HCT116 (cell line): ENCODE data around the gene NCOR1. TPM values are rescaled to one million over a fixed set of nuclear protein-coding genes. Genes with fewer than 3 reads are reported as not detected.

Experiments used
- ATAC-seq: fragments of 200-7000 bp; cut with Tn5 transposase; 2 replicates; pipeline ENCODE4 v1.9.1; 2020; ENCODE audit warnings: mild to moderate bottlenecking, moderate library complexity
- BruUV-seq: library from RNA; stranded (reverse); fragments of 400-500 nt; replicated peaks from 2 replicates; lab custom pipeline; 2021; lab: Mats Ljungman, UMichigan
- CTCF ChIA-PET: fragments of 300-600 bp; sonication (Branson Sonifier 250); formaldehyde crosslinking; loops from one replicate; lab custom pipeline; 2021; ENCODE audit warnings: antibody characterized with exemption; lab: Charles Lee
- POLR2A ChIA-PET: fragments of 300-600, 350-600 bp; sonication (Branson Sonifier 250); formaldehyde crosslinking; loops from one replicate; lab custom pipeline; 2021; ENCODE audit warnings: antibody characterized with exemption; lab: Charles Lee
- RAD21 ChIA-PET, 2 experiments: fragments of 300-600 bp; sonication (Branson Sonifier 250); formaldehyde crosslinking; loops; one replicate each; lab custom pipeline; 2023; ENCODE audit warnings: low total read pairs in 2 of 2; ENCODE audit not compliant: uncharacterized antibody in 2 of 2, unreplicated experiment in 2 of 2, low non-redundant PET in 1 of 2; lab: Charles Lee
- DNase-seq: peaks from one replicate; pipeline ENCODE4 v3.0.0-alpha.2; 2010; ENCODE audit warnings: low read depth, low spot score
- H2AFZ ChIP-seq: fragments of 200-600 bp; shearing (Covaris generic), sonication (generic); 2 replicates; pipeline ENCODE4 v1.6.1; 2017; ENCODE audit warnings: low read depth, mixed run types, mixed read lengths, antibody characterized with exemption, low read length; ENCODE audit not compliant: poor library complexity, severe bottlenecking
- H3K27ac ChIP-seq: 2 replicates; pipeline ENCODE4 v1.5.1; 2012; ENCODE audit warnings: low read depth, low read length
- H3K27me3 ChIP-seq: fragments of 200-600 bp; sonication (generic); 2 replicates; pipeline ENCODE4 v1.6.1; 2016; ENCODE audit warnings: mixed run types, low read length, mixed read lengths; ENCODE audit not compliant: insufficient read depth
- H3K36me3 ChIP-seq, 2 experiments: fragments of 200-500 bp in 1 of 2; fragments of 200-600 bp in 1 of 2; sonication (Bioruptor generic) in 1 of 2; sonication (generic) in 1 of 2; 2 replicates each; pipeline versions ENCODE4 v1.5.1 to v1.6.1; 2014 to 2016; ENCODE audit warnings: low read length in 2 of 2, inconsistent platforms in 1 of 2, mixed read lengths in 1 of 2, mixed run types in 1 of 2; ENCODE audit not compliant: insufficient read depth in 2 of 2, control insufficient read depth in 1 of 2
- H3K4me1 ChIP-seq, 2 experiments: fragments of 200-600 bp in 1 of 2; sonication (generic) in 1 of 2; 2 replicates each; pipeline versions ENCODE4 v1.5.1 to v1.6.1; 2012 to 2017; ENCODE audit warnings: low read length in 2 of 2, inconsistent platforms in 1 of 2, mild to moderate bottlenecking in 1 of 2, mixed read lengths in 1 of 2, mixed run types in 1 of 2, moderate library complexity in 1 of 2; ENCODE audit not compliant: insufficient read depth in 2 of 2, control insufficient read depth in 1 of 2
- H3K4me2 ChIP-seq: fragments of 200-600 bp; sonication (generic); 2 replicates; pipeline ENCODE4 v1.6.1; 2017; ENCODE audit warnings: mixed run types, low read length, mixed read lengths
- H3K4me3 ChIP-seq, 2 experiments: fragments of 200-600 bp in 1 of 2; sonication (generic) in 1 of 2; replicated peaks in 1 of 2; 2 replicates each; pipeline ENCODE4 v1.5.1; 2011 to 2016; ENCODE audit warnings: low read length in 2 of 2, control low read depth in 1 of 2, low read depth in 1 of 2, mild to moderate bottlenecking in 1 of 2, mixed read lengths in 1 of 2, mixed run types in 1 of 2
- H3K79me2 ChIP-seq: fragments of 200-600 bp; sonication (generic); 2 replicates; pipeline ENCODE4 v1.6.1; 2017; ENCODE audit warnings: mild to moderate bottlenecking, mixed run types, low read length, moderate library complexity, mixed read lengths; ENCODE audit not compliant: insufficient read depth
- H3K9ac ChIP-seq: fragments of 200-600 bp; sonication (generic); 2 replicates; pipeline ENCODE4 v1.6.1; 2016; ENCODE audit warnings: low read length, mixed read lengths
- H3K9me2 ChIP-seq: fragments of 200-600 bp; sonication (generic), shearing (Covaris generic); 2 replicates; pipeline ENCODE4 v1.6.1; 2017; ENCODE audit warnings: mixed run types, mild to moderate bottlenecking, moderate library complexity; ENCODE audit not compliant: insufficient read depth
- H3K9me3 ChIP-seq, 2 experiments: fragments of 200-500 bp in 1 of 2; fragments of 200-600 bp in 1 of 2; sonication (Bioruptor generic) in 1 of 2; sonication (generic) in 1 of 2; 2 replicates each; pipeline ENCODE4 v1.6.1; 2014 to 2017; ENCODE audit warnings: low read length in 2 of 2, mixed read lengths in 2 of 2, inconsistent platforms in 1 of 2, low read depth in 1 of 2, mild to moderate bottlenecking in 1 of 2, mixed run types in 1 of 2, moderate library complexity in 1 of 2; ENCODE audit not compliant: control insufficient read depth in 1 of 2, insufficient read depth in 1 of 2
- H4K20me1 ChIP-seq: fragments of 200-600 bp; sonication (generic), shearing (Covaris generic); 2 replicates; pipeline ENCODE4 v1.6.1; 2017; ENCODE audit warnings: mixed run types, mild to moderate bottlenecking, moderate library complexity; ENCODE audit not compliant: insufficient read depth
- CEBPB ChIP-seq: IDR thresholded peaks from 2 replicates; pipeline ENCODE4 v1.6.1; 2012; ENCODE audit warnings: low read depth
- EGR1 ChIP-seq: IDR thresholded peaks from 2 replicates; pipeline ENCODE4 v1.6.1; 2012; ENCODE audit warnings: low read depth
- EZH2 ChIP-seq: fragments of 200-600 bp; sonication (generic); IDR thresholded peaks from 2 replicates; pipeline ENCODE4 v1.6.1; 2017; ENCODE audit warnings: antibody characterized with exemption, mixed run types
- EZH2phosphoT487 ChIP-seq: fragments of 200-600 bp; IDR thresholded peaks from 2 replicates; pipeline ENCODE4 v1.6.1; 2018; ENCODE audit warnings: antibody characterized with exemption, borderline replicate concordance
- JUND ChIP-seq: IDR thresholded peaks from 2 replicates; pipeline ENCODE4 v1.6.1; 2012
- POLR2AphosphoS5 ChIP-seq: IDR thresholded peaks from 2 replicates; pipeline ENCODE4 v1.6.1; 2011; ENCODE audit warnings: mild to moderate bottlenecking, low read depth, low read length, moderate library complexity
- SIN3A ChIP-seq: IDR thresholded peaks from 2 replicates; pipeline ENCODE4 v1.6.1; 2012; ENCODE audit warnings: low read depth
- SP1 ChIP-seq: IDR thresholded peaks from 2 replicates; pipeline ENCODE4 v1.6.1; 2012; ENCODE audit warnings: low read depth
- TCF7L2 ChIP-seq: IDR thresholded peaks from 2 replicates; pipeline ENCODE4 v1.7.0; 2011; ENCODE audit warnings: borderline replicate concordance, inconsistent platforms; ENCODE audit not compliant: insufficient read depth, insufficient read length; ENCODE audit errors: extremely low read depth
- ZNF274 ChIP-seq: fragments of 200-500 bp; sonication (Bioruptor generic); IDR thresholded peaks from 2 replicates; pipeline ENCODE4 v1.6.1; 2014; ENCODE audit warnings: mild to moderate bottlenecking, low read depth, low read length, inconsistent platforms
- intact Hi-C: fragments of 100-400 bp; cut with micrococcal nuclease; formaldehyde crosslinking; loops from 2 replicates; pipeline ENCODE4 v1.10.0; 2022
- total RNA-seq: library from RNA; stranded (reverse); gene quantifications from one replicate; pipeline ENCODE4 v1.2.1, GENCODE V29; 2021; ENCODE audit not compliant: unreplicated experiment
- TF ChIP-seq, protein P1 (sequence below): IDR thresholded peaks from 2 replicates; pipeline ENCODE4 v1.6.1; 2011; ENCODE audit warnings: mild to moderate bottlenecking, low read length, moderate library complexity; ENCODE audit not compliant: insufficient replicate concordance; ENCODE audit errors: extremely low read depth
- TF ChIP-seq, protein P2 (sequence below): IDR thresholded peaks from 2 replicates; pipeline ENCODE4 v1.6.1; 2012

The NCOR1 gene
- total RNA-seq, 1 experiment from 2014 or later = 43.7 TPM

DNA sequence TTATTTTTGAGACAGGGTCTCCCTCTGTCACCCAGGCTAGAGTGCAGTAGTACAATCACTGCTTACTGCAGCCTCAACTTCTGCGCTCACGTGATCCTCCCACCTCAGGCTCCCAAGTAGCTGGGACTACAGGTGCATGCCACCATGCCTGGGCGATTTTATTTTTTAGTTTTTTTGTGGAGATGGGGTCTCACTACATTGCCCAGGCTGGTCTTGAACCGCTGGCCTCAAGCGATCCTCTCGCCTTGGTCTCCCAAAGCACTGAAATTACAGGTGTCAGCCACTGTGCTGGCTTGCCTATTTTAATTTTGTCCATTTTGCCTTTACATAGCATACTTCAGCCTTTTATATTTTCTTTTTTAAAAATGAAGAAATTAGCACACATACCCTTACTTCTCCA is 164.5 kb downstream of the NCOR1 start:
- intact Hi-C loops = no loop called here
- peaks cover 23% of the 10 kb centered on the region for H3K79me2 ChIP-seq
- TF ChIP-seq TCF7L2 (no peak), CEBPB (no peak)
- POLR2A ChIA-PET = no interaction called here
- CTCF ChIA-PET = no interaction called here
- ATAC-seq (no peak), DNase-seq (no peak)
- H4K20me1 ChIP-seq = no peaks in the 10 kb centered on the region
- peaks cover 16 to 17% of the 10 kb centered on the region in 2 experiments; a peak in 3 of 4 replicates for H3K36me3 ChIP-seq
- no peaks in the 10 kb centered on the region for H3K9me3 ChIP-seq
- H3K4me2 ChIP-seq = no peak overlapping the region
- no peak overlapping the region for H2AFZ ChIP-seq
- RAD21 ChIA-PET = no interaction called here
- H3K27me3 ChIP-seq = no peaks in the 10 kb centered on the region
- no peak overlapping the region for H3K4me3 ChIP-seq
- no peak overlapping the region for H3K27ac ChIP-seq
- no peak overlapping the region for H3K9ac ChIP-seq
- H3K4me1 ChIP-seq = peaks cover 0 to 2% of the 10 kb centered on the region in 2 experiments; a peak in 1 of 4 replicates
- BruUV-seq = no TSS peak
- H3K9me2 ChIP-seq = no peaks in the 10 kb centered on the region

DNA sequence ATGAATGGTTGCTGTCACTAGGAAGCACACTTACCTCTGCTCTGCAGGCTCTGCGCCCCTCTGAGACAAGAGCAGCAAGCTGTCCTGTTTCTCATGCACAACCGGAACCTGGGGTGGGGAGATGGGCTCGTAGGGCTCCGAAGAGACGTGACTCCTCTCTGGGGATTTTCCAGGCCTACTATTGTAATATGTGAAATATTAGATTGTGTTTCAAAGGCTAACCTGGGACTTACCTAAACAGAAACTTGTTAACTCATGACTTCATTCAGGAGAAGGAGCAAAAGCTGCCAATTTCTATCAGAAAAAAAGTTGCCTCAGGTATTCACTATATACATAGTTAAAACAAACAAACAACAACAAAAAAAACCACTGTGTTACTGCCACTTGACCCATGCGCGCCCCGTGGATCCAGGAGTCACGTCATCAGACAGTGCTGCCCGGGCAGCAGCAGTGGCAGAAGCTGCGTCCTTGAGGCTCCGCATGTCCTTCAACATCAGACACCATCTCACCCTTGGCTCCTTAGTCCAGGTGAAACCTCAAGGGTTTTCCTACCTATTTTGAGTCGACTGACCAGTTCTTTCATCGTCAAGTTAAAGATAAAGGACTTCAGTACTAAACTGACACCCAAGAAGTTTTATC is 166.4 kb downstream of the NCOR1 start:
- peaks cover 26 to 27% of the 10 kb centered on the region in 2 experiments; a peak in 3 of 4 replicates for H3K36me3 ChIP-seq
- POLR2A ChIA-PET = no interaction called here

More for the DNA sequence above, 166.4 kb downstream of the NCOR1 start:
- DNase-seq (no peak), ATAC-seq (no peak)
- H4K20me1 ChIP-seq = no peaks in the 10 kb centered on the region
- H2AFZ ChIP-seq = no peak overlapping the region
- H3K9me3 ChIP-seq = no peaks in the 10 kb centered on the region
- ChIA-PET CTCF (interaction anchor here (0.9 kb wide), 1 partner anchor 9 kb away, joined by 3 read pairs; no protein-coding TSS in a partner anchor), RAD21 (no interaction called here)
- no peaks in the 10 kb centered on the region for H3K27me3 ChIP-seq
- no peak overlapping the region for H3K9ac ChIP-seq
- H3K4me3 ChIP-seq = no peak overlapping the region
- intact Hi-C loops = no loop called here
- no peak overlapping the region for H3K4me2 ChIP-seq
- no peak overlapping the region for H3K27ac ChIP-seq
- H3K4me1 ChIP-seq = no peaks in the 10 kb centered on the region
- TF ChIP-seq SP1 (no peak), EZH2 (no peak), ZNF274 (no peak), JUND (no peak), POLR2AphosphoS5 (no peak), EGR1 (no peak), SIN3A (no peak), EZH2phosphoT487 (no peak)
- TF ChIP-seq, protein P1, sequence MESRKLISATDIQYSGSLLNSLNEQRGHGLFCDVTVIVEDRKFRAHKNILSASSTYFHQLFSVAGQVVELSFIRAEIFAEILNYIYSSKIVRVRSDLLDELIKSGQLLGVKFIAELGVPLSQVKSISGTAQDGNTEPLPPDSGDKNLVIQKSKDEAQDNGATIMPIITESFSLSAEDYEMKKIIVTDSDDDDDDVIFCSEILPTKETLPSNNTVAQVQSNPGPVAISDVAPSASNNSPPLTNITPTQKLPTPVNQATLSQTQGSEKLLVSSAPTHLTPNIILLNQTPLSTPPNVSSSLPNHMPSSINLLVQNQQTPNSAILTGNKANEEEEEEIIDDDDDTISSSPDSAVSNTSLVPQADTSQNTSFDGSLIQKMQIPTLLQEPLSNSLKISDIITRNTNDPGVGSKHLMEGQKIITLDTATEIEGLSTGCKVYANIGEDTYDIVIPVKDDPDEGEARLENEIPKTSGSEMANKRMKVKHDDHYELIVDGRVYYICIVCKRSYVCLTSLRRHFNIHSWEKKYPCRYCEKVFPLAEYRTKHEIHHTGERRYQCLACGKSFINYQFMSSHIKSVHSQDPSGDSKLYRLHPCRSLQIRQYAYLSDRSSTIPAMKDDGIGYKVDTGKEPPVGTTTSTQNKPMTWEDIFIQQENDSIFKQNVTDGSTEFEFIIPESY = no peak
- TF ChIP-seq, protein P2, sequence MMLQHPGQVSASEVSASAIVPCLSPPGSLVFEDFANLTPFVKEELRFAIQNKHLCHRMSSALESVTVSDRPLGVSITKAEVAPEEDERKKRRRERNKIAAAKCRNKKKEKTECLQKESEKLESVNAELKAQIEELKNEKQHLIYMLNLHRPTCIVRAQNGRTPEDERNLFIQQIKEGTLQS = no peak
- peaks cover 18% of the 10 kb centered on the region for H3K79me2 ChIP-seq
- no peaks in the 10 kb centered on the region for H3K9me2 ChIP-seq
- no TSS peak for BruUV-seq
